ENCODE measurements around the gene ESYT1. TPM values are rescaled to one million over a fixed set of nuclear protein-coding genes. Genes with fewer than 3 reads are reported as not detected.

ESYT1 gene
- total RNA-seq, 1 experiment from 2014 or later, result 111 TPM

DNA sequence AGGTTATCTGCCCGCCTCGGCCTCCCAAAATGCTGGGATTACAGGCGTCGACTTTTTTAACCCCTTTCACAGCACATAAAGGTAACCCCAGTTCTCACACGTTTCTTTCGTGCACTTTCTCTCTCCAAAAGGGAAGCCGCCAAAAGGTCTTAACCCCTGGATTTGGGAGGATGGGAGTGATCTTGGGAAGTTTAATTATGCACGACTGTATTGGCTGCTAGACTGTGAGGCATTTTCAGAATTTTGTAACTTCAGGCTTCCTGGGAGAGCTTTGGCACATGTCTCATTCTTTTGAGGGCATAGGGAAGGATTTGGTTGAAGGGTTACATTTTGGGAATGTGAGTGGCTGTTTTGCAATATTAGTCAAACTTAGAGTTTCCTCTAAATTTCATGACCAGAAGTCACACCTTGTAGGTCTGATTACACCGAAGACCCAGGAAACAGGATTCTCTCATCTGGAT is 62.7 kb downstream of the ESYT1 start:
- H3K56ac ChIP-seq (ENCODE audit: insufficient read length, low read depth, low read length), result no peak overlapping the region
- no peak overlapping the region for H4K5ac ChIP-seq (ENCODE audit: insufficient read length, low read depth, low read length)
- Mint-ChIP-seq H3K9me3 (0 out of 5 replicates have a peak, but pooled peaks cover 0 to 3% of the 10 kb centered on the region in 2 experiments), H3K36me3 (ENCODE audit: insufficient read depth in 1 of 3, low read depth in 3 of 3) (peaks cover 25 to 38% (median 32%) of the 10 kb centered on the region in 3 experiments; a peak in 6 of 7 replicates), H3K27ac (peak overlapping the region; percentile 97 to 99 (median 99)), H3K4me1 (peaks cover 24 to 27% of the 10 kb centered on the region in 2 experiments), H3K27me3 (ENCODE audit: low read depth) (peaks cover 3% of the 10 kb centered on the region; the same call in 1 of the 2 replicates), H3K4me3 (peak overlapping the region; percentile 94 to 98)
- H3K23ac ChIP-seq (ENCODE audit: insufficient read length, low read depth, low read length), result no peak overlapping the region
- no peak overlapping the region for H2BK5ac ChIP-seq (ENCODE audit: insufficient read length, low read length)
- H3K14ac ChIP-seq (ENCODE audit: insufficient read depth, low read length), result peak overlapping the region; percentile 23; the same call in 1 of the 2 replicates
- peaks cover 6% of the 10 kb centered on the region for H3K79me1 ChIP-seq (ENCODE audit: insufficient read depth, low read depth, low read length, poor library complexity, severe bottlenecking)
- no peak for DNase-seq
- H2BK20ac ChIP-seq (ENCODE audit: low read depth, low read length, poor library complexity, severe bottlenecking), result no peak overlapping the region
- no peak overlapping the region for H2BK15ac ChIP-seq (ENCODE audit: low read depth, low read length)
- no peak overlapping the region for H3K27ac ChIP-seq (ENCODE audit: insufficient read length, low read depth, low read length)
- TF ChIP-seq, protein P1, sequence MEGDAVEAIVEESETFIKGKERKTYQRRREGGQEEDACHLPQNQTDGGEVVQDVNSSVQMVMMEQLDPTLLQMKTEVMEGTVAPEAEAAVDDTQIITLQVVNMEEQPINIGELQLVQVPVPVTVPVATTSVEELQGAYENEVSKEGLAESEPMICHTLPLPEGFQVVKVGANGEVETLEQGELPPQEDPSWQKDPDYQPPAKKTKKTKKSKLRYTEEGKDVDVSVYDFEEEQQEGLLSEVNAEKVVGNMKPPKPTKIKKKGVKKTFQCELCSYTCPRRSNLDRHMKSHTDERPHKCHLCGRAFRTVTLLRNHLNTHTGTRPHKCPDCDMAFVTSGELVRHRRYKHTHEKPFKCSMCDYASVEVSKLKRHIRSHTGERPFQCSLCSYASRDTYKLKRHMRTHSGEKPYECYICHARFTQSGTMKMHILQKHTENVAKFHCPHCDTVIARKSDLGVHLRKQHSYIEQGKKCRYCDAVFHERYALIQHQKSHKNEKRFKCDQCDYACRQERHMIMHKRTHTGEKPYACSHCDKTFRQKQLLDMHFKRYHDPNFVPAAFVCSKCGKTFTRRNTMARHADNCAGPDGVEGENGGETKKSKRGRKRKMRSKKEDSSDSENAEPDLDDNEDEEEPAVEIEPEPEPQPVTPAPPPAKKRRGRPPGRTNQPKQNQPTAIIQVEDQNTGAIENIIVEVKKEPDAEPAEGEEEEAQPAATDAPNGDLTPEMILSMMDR (conservative IDR thresholded peaks at IDR 0.05), result no peak
- H2BK120ac ChIP-seq (ENCODE audit: low read depth, low read length, poor library complexity, severe bottlenecking), result no peak overlapping the region
- H3K23me2 ChIP-seq (ENCODE audit: insufficient read length, low read depth, low read length, poor library complexity, severe bottlenecking), result peaks cover 12% of the 10 kb centered on the region
- H3K18ac ChIP-seq (ENCODE audit: insufficient read length, low read depth, low read length), result no peak overlapping the region
- peak overlapping the region; percentile 90 for H2AFZ ChIP-seq (ENCODE audit: low read length)
- H3K4me2 ChIP-seq (ENCODE audit: insufficient read depth, insufficient read length, low read length), result peak overlapping the region; percentile 86
- H2BK12ac ChIP-seq (ENCODE audit: insufficient read length, low read depth, low read length), result no peak overlapping the region
- no peak overlapping the region for H2AK5ac ChIP-seq (ENCODE audit: insufficient read length, low read length)
- no peak overlapping the region for H4K8ac ChIP-seq (replicated peaks; ENCODE audit: insufficient read length, low read depth, low read length)
- H3K9ac ChIP-seq (ENCODE audit: extremely low read depth, insufficient read length, low read length), result peak overlapping the region; percentile 47
- H4K91ac ChIP-seq (ENCODE audit: insufficient read length, low read depth, low read length), result no peak overlapping the region
- no peaks in the 10 kb centered on the region for H4K20me1 ChIP-seq (ENCODE audit: control insufficient read depth, insufficient read depth, insufficient read length)
- peaks cover 8% of the 10 kb centered on the region; the same call in 1 of the 2 replicates for H3K79me2 ChIP-seq (ENCODE audit: insufficient read depth, low read length)
- no peak overlapping the region for H3T11ph ChIP-seq (ENCODE audit: low read length)
- no peaks in the 10 kb centered on the region for H3K9me3 ChIP-seq (ENCODE audit: control insufficient read depth, low read depth, low read length)
- no peak overlapping the region for H3K4ac ChIP-seq (ENCODE audit: low read depth, low read length)
- H3K27me3 ChIP-seq (ENCODE audit: insufficient read depth, low read length), result no peaks in the 10 kb centered on the region
- WGBS (ENCODE audit: extremely low coverage, insufficient read length, low lambda C conversion rate), result no CpG with 5 or more reads among the region's 9 CpGs
- H3K4me1 ChIP-seq (ENCODE audit: insufficient read depth, low read length), result peaks cover 8% of the 10 kb centered on the region
